Mesenchymal stem cell (in vitro differentiated cells and primary cell): ENCODE results near the gene POU6F2.
"Not testable (repeated sequence)": the region's sequence is repeated elsewhere in the genome, so short reads cannot be mapped to it uniquely, and the experiment has no call there.

ENCODE experiments used
- DNase-seq: peaks from one replicate; pipeline ENCODE4 v3.0.0-alpha.2; 2013
- H2AFZ ChIP-seq: one replicate; pipeline ENCODE4 v1.6.1; 2013; ENCODE audit warnings: low read depth, mild to moderate bottlenecking, control low read depth, inconsistent platforms, low read length, moderate library complexity
- H2AK5ac ChIP-seq: 2 replicates; pipeline ENCODE4 v1.6.1; 2013; ENCODE audit warnings: low read length, moderate library complexity, mild to moderate bottlenecking, inconsistent platforms; ENCODE audit not compliant: severe bottlenecking
- H2BK120ac ChIP-seq: one replicate; pipeline ENCODE4 v1.6.1; 2013; ENCODE audit warnings: low read depth, mild to moderate bottlenecking, inconsistent platforms, low read length, moderate library complexity
- H2BK12ac ChIP-seq, 2 experiments: one replicate each; pipeline ENCODE4 v1.6.1; 2013; ENCODE audit warnings: inconsistent platforms in 2 of 2, low read length in 2 of 2, mild to moderate bottlenecking in 2 of 2, moderate library complexity in 2 of 2, control low read depth in 1 of 2
- H2BK15ac ChIP-seq: one replicate; pipeline ENCODE4 v1.6.1; 2013; ENCODE audit warnings: mild to moderate bottlenecking, low read depth, inconsistent platforms; ENCODE audit not compliant: poor library complexity, severe bottlenecking
- H2BK5ac ChIP-seq: 2 replicates; pipeline ENCODE4 v1.6.1; 2013; ENCODE audit warnings: low read depth, mild to moderate bottlenecking, low read length, control low read depth, inconsistent platforms; ENCODE audit not compliant: poor library complexity, severe bottlenecking
- H3K14ac ChIP-seq, 2 experiments: one replicate each; pipeline ENCODE4 v1.6.1; 2013; ENCODE audit warnings: inconsistent platforms in 2 of 2, low read length in 2 of 2, control low read depth in 1 of 2, mild to moderate bottlenecking in 1 of 2, moderate library complexity in 1 of 2
- H3K18ac ChIP-seq, 2 experiments: one replicate each; pipeline ENCODE4 v1.6.1; 2013; ENCODE audit warnings: inconsistent platforms in 2 of 2, low read length in 2 of 2, control low read depth in 1 of 2, low read depth in 1 of 2, mild to moderate bottlenecking in 1 of 2
- H3K23ac ChIP-seq, 2 experiments: one replicate each; pipeline ENCODE4 v1.6.1; 2013; ENCODE audit warnings: inconsistent platforms in 2 of 2, low read length in 2 of 2, mild to moderate bottlenecking in 2 of 2, moderate library complexity in 2 of 2, control low read depth in 1 of 2
- H3K27ac ChIP-seq: 2 replicates; pipeline ENCODE4 v1.5.1; 2013; ENCODE audit warnings: mild to moderate bottlenecking, moderate library complexity, low read length, control low read depth, inconsistent platforms; ENCODE audit not compliant: poor library complexity, severe bottlenecking
- H3K27me3 ChIP-seq, 2 experiments: 2 replicates each; pipeline versions ENCODE4 v1.6.1 to v1.7.0; 2013; ENCODE audit warnings: low read length in 2 of 2, mild to moderate bottlenecking in 2 of 2, moderate library complexity in 2 of 2, control low read depth in 1 of 2, inconsistent platforms in 1 of 2; ENCODE audit not compliant: control insufficient read depth in 1 of 2, insufficient read depth in 1 of 2
- H3K36me3 ChIP-seq, 2 experiments: 2 replicates each; pipeline versions ENCODE4 v1.6.1 to v1.7.0; 2013; ENCODE audit warnings: low read length in 2 of 2, control low read depth in 1 of 2, inconsistent platforms in 1 of 2, low read depth in 1 of 2, mild to moderate bottlenecking in 1 of 2; ENCODE audit not compliant: insufficient read depth in 2 of 2, control insufficient read depth in 1 of 2
- H3K4ac ChIP-seq, 2 experiments: one replicate each; pipeline ENCODE4 v1.6.1; 2013; ENCODE audit warnings: inconsistent platforms in 2 of 2, low read length in 2 of 2, mild to moderate bottlenecking in 2 of 2, moderate library complexity in 2 of 2, control low read depth in 1 of 2, low read depth in 1 of 2
- H3K4me1 ChIP-seq: 2 replicates; pipeline ENCODE4 v1.6.1; 2013; ENCODE audit warnings: low read depth, low read length, control low read depth; ENCODE audit not compliant: control insufficient read depth, insufficient read depth
- H3K4me2 ChIP-seq: 2 replicates; pipeline ENCODE4 v1.6.1; 2013; ENCODE audit warnings: low read length, mild to moderate bottlenecking, inconsistent platforms; ENCODE audit not compliant: poor library complexity, severe bottlenecking
- H3K4me3 ChIP-seq, 2 experiments: 2 replicates each; pipeline versions ENCODE4 v1.5.1 to v1.7.0; 2013; ENCODE audit warnings: low read length in 2 of 2, mild to moderate bottlenecking in 2 of 2, control low read depth in 1 of 2, low read depth in 1 of 2; ENCODE audit not compliant: insufficient read depth in 1 of 2
- H3K79me1 ChIP-seq: replicated peaks from 2 replicates; pipeline ENCODE4 v1.6.1; 2013; ENCODE audit warnings: mild to moderate bottlenecking, control low read depth, low read length, inconsistent platforms; ENCODE audit not compliant: poor library complexity, severe bottlenecking
- H3K9ac ChIP-seq: 2 replicates; pipeline ENCODE4 v1.7.0; 2013; ENCODE audit warnings: mild to moderate bottlenecking, low read length, moderate library complexity
- H3K9me3 ChIP-seq: 2 replicates; pipeline ENCODE4 v1.7.0; 2013; ENCODE audit warnings: mild to moderate bottlenecking, low read length; ENCODE audit not compliant: control insufficient read depth
- H4K8ac ChIP-seq: one replicate; pipeline ENCODE4 v1.6.1; 2013; ENCODE audit warnings: inconsistent platforms, mild to moderate bottlenecking, low read length, moderate library complexity
- H4K91ac ChIP-seq: one replicate; pipeline ENCODE4 v1.6.1; 2013; ENCODE audit warnings: mild to moderate bottlenecking, low read length, inconsistent platforms
- WGBS: methylation state at CpG from one replicate; pipeline ENCODE4 v1.1.7; 2013; ENCODE audit warnings: mixed read lengths; 5-methylcytosine and 5-hydroxymethylcytosine counted together

The POU6F2 gene

GRCh38 chr7:39374436-39375040 lies 396.8 kb downstream of the POU6F2 start:
- Histone ChIP-seq H3K4me1 (no peaks in the 10 kb centered on the region), H2BK5ac (no peak overlapping the region), H3K36me3 (no peaks in the 10 kb centered on the region), H3K9ac (no peak overlapping the region), H3K4me2 (no peak overlapping the region), H3K27ac (no peak overlapping the region), H3K23ac (no peak overlapping the region), H3K4ac (no peak overlapping the region), H3K18ac (no peak overlapping the region), H3K4me3 (no peak overlapping the region), H2BK15ac (no peak overlapping the region), H2BK120ac (no peak overlapping the region), H2AK5ac (no peak overlapping the region), H2AFZ (no peak overlapping the region), H3K9me3 (peaks cover 7% of the 10 kb centered on the region), H3K27me3 (peaks cover 0 to 17% of the 10 kb centered on the region in 2 experiments), H2BK12ac (no peak overlapping the region), H3K79me1 (no peaks in the 10 kb centered on the region), H3K14ac (no peak overlapping the region), H4K91ac (no peak overlapping the region), H4K8ac (no peak overlapping the region)
- whole genome bisulfite sequencing: 90% methylated on average over 4 of the region's 5 CpGs
- DNase-seq: no peak

GRCh38 chr7:39375047-39375873 lies 397.6 kb downstream of the POU6F2 start:
- Histone ChIP-seq H2BK15ac (no peak overlapping the region), H2BK5ac (no peak overlapping the region), H3K14ac (no peak overlapping the region), H3K4me1 (no peaks in the 10 kb centered on the region), H3K79me1 (no peaks in the 10 kb centered on the region), H3K18ac (no peak overlapping the region), H3K9me3 (peaks cover 3% of the 10 kb centered on the region), H2AFZ (no peak overlapping the region), H4K8ac (no peak overlapping the region), H2AK5ac (no peak overlapping the region), H4K91ac (no peak overlapping the region), H3K36me3 (no peaks in the 10 kb centered on the region), H3K4me2 (no peak overlapping the region), H3K9ac (no peak overlapping the region), H3K4me3 (no peak overlapping the region), H2BK12ac (no peak overlapping the region), H3K27me3 (peaks cover 0 to 17% of the 10 kb centered on the region in 2 experiments), H3K27ac (no peak overlapping the region), H3K23ac (no peak overlapping the region), H2BK120ac (no peak overlapping the region), H3K4ac (no peak overlapping the region)
- no peak for DNase-seq
- 85% methylated on average over 8 of the region's 9 CpGs for WGBS

- no peak overlapping the region for H3K4ac ChIP-seq
- H2BK120ac ChIP-seq: no peak overlapping the region
- H2BK12ac ChIP-seq: no peak overlapping the region
- H3K23ac ChIP-seq: no peak overlapping the region
- H4K8ac ChIP-seq: no peak overlapping the region
- no peak overlapping the region for H2BK15ac ChIP-seq
- no peak overlapping the region for H2AFZ ChIP-seq
- H3K18ac ChIP-seq: no peak overlapping the region
- H3K79me1 ChIP-seq: no peaks in the 10 kb centered on the region
- DNase-seq: no peak
- no peaks in the 10 kb centered on the region for H3K9me3 ChIP-seq
- H3K9ac ChIP-seq: no peak overlapping the region
- H3K4me2 ChIP-seq: no peak overlapping the region
- H3K27me3 ChIP-seq: peaks cover 0 to 17% of the 10 kb centered on the region in 2 experiments
- H3K4me3 ChIP-seq: no peak overlapping the region
- H4K91ac ChIP-seq: no peak overlapping the region
- H2AK5ac ChIP-seq: no peak overlapping the region
- H3K4me1 ChIP-seq: no peaks in the 10 kb centered on the region
- H3K36me3 ChIP-seq: no peaks in the 10 kb centered on the region
- no peak overlapping the region for H3K27ac ChIP-seq
- H3K14ac ChIP-seq: no peak overlapping the region
- H2BK5ac ChIP-seq: no peak overlapping the region
Measured at GRCh38 chr7:39375874-39376190, 398.1 kb downstream of the POU6F2 start.

GRCh38 chr7:39376881-39377280 lies 399.2 kb downstream of the POU6F2 start:
- H3K23ac ChIP-seq, H2BK15ac ChIP-seq, H3K9me3 ChIP-seq, H2BK12ac ChIP-seq, H3K4me2 ChIP-seq, H3K36me3 ChIP-seq, H3K9ac ChIP-seq, H3K79me1 ChIP-seq, H2BK5ac ChIP-seq, H3K18ac ChIP-seq, H2AFZ ChIP-seq, H2BK120ac ChIP-seq, H4K8ac ChIP-seq, H3K14ac ChIP-seq, H3K4me1 ChIP-seq, H3K4ac ChIP-seq, H3K27ac ChIP-seq, H3K4me3 ChIP-seq, DNase-seq, H2AK5ac ChIP-seq, H4K91ac ChIP-seq: not testable (repeated sequence)
- WGBS: 97% methylated on average over 4 of the region's 5 CpGs
- peaks cover 0 to 17% of the 10 kb centered on the region in 2 experiments for H3K27me3 ChIP-seq
